SK-N-MC (cell line): Measurements from ENCODE around the gene DGKI.
"Not testable (repeated sequence)": the region's sequence is repeated elsewhere in the genome, so short reads cannot be mapped to it uniquely, and the experiment has no call there.

Source experiments
- DNase-seq: peaks from one replicate; pipeline ENCODE4 v3.0.0-alpha.2; 2011; ENCODE audit warnings: low read depth, low spot score
- H3K27ac ChIP-seq: fragments of 200-600 bp; sonication (generic); 2 replicates; pipeline ENCODE4 v1.5.1; 2016; ENCODE audit warnings: mixed run types
- H3K36me3 ChIP-seq: fragments of 200-600 bp; sonication (generic); 2 replicates; pipeline ENCODE4 v1.6.1; 2017; ENCODE audit warnings: antibody characterized with exemption, low read length, mixed read lengths; ENCODE audit not compliant: insufficient read depth
- H3K4me3 ChIP-seq: fragments of 200-600 bp; sonication (generic); 2 replicates; pipeline ENCODE4 v1.5.1; 2016
- H3K9ac ChIP-seq: fragments of 200-600 bp; sonication (generic); 2 replicates; pipeline ENCODE4 v1.8.0; 2017; ENCODE audit warnings: mixed run types, mixed read lengths; ENCODE audit not compliant: insufficient read length
- H3K9me3 ChIP-seq: fragments of 200-600 bp; sonication (generic); 2 replicates; pipeline ENCODE4 v1.6.1; 2017; ENCODE audit warnings: low read depth, mild to moderate bottlenecking, antibody characterized with exemption, low read length, moderate library complexity, mixed read lengths
- EZH2 ChIP-seq: fragments of 200-600 bp; sonication (generic); IDR thresholded peaks from one replicate; pipeline ENCODE4 v1.6.1; 2017; ENCODE audit warnings: antibody characterized with exemption
- FOXP2 ChIP-seq: optimal IDR thresholded peaks from 2 replicates; pipeline ENCODE3; 2011; ENCODE audit warnings: mild to moderate bottlenecking, moderate library complexity; ENCODE audit not compliant: insufficient read depth; ENCODE audit errors: extremely low read length, control extremely low read depth
- POLR2AphosphoS5 ChIP-seq: IDR thresholded peaks from 2 replicates; pipeline ENCODE4 v1.6.1; 2012; ENCODE audit warnings: mild to moderate bottlenecking, low read depth, low read length, borderline replicate concordance

The DGKI gene

GRCh38 chr7:137715533-137715932 is 131.2 kb downstream of the DGKI start:
- no peak overlapping the region for H3K27ac ChIP-seq
- no peaks in the 10 kb centered on the region for H3K36me3 ChIP-seq
- no peak overlapping the region for H3K9ac ChIP-seq
- DNase-seq: no peak
- TF ChIP-seq EZH2: no peak
- TF ChIP-seq FOXP2: no peak
- no peak for TF ChIP-seq POLR2AphosphoS5
- H3K9me3 ChIP-seq: no peaks in the 10 kb centered on the region
- H3K4me3 ChIP-seq: no peak overlapping the region

- no peak for DNase-seq
Measured at GRCh38 chr7:137715121-137715520, 131.7 kb downstream of the DGKI start.

GRCh38 chr7:137706330-137706729 is 140.4 kb downstream of the DGKI start:
- not testable (repeated sequence) for DNase-seq, H3K9me3 ChIP-seq, H3K9ac ChIP-seq, H3K4me3 ChIP-seq, H3K27ac ChIP-seq, H3K36me3 ChIP-seq

More at GRCh38 chr7:137715121-137715520, 131.7 kb downstream of the DGKI start:
- Histone ChIP-seq H3K9ac (no peak overlapping the region), H3K9me3 (no peaks in the 10 kb centered on the region), H3K4me3 (no peak overlapping the region), H3K36me3 (no peaks in the 10 kb centered on the region), H3K27ac (no peak overlapping the region)
- TF ChIP-seq EZH2: no peak
- TF ChIP-seq POLR2AphosphoS5: no peak
- no peak for TF ChIP-seq FOXP2

- DNase-seq: no peak
- H3K36me3 ChIP-seq: no peaks in the 10 kb centered on the region
Measured at GRCh38 chr7:137704723-137705122, 142.1 kb downstream of the DGKI start.

GRCh38 chr7:137703291-137704010 is 143.3 kb downstream of the DGKI start:
- no peak overlapping the region for H3K9ac ChIP-seq
- no peaks in the 10 kb centered on the region for H3K36me3 ChIP-seq
- no peak overlapping the region for H3K27ac ChIP-seq
- H3K4me3 ChIP-seq: no peak overlapping the region
- H3K9me3 ChIP-seq: no peaks in the 10 kb centered on the region; the same call in 1 of the 2 replicates
- TF ChIP-seq POLR2AphosphoS5 (no peak), FOXP2 (no peak), EZH2 (no peak)
- no peak for DNase-seq

More at GRCh38 chr7:137704723-137705122, 142.1 kb downstream of the DGKI start:
- TF ChIP-seq POLR2AphosphoS5 (no peak), EZH2 (no peak), FOXP2 (no peak)
- Histone ChIP-seq H3K9me3 (no peaks in the 10 kb centered on the region; the same call in 1 of the 2 replicates), H3K27ac (no peak overlapping the region), H3K9ac (no peak overlapping the region), H3K4me3 (no peak overlapping the region)

- no peaks in the 10 kb centered on the region for H3K9me3 ChIP-seq
- no peaks in the 10 kb centered on the region for H3K36me3 ChIP-seq
- no peak for DNase-seq
- no peak for TF ChIP-seq POLR2AphosphoS5
- no peak for TF ChIP-seq EZH2
- TF ChIP-seq FOXP2: no peak
- no peak overlapping the region for H3K9ac ChIP-seq
- no peak overlapping the region for H3K27ac ChIP-seq
- H3K4me3 ChIP-seq: no peak overlapping the region
Measured at GRCh38 chr7:137696988-137697387, 149.8 kb downstream of the DGKI start.

- H3K9ac ChIP-seq: no peak overlapping the region
- H3K27ac ChIP-seq: no peak overlapping the region
- no peak for DNase-seq
Measured at GRCh38 chr7:137696376-137696775, 150.4 kb downstream of the DGKI start.

GRCh38 chr7:137695942-137696341 is 150.8 kb downstream of the DGKI start:
- no peak overlapping the region for H3K4me3 ChIP-seq
- no peak overlapping the region for H3K9ac ChIP-seq
- no peak overlapping the region for H3K27ac ChIP-seq
- no peak for DNase-seq
- no peaks in the 10 kb centered on the region for H3K36me3 ChIP-seq
- no peaks in the 10 kb centered on the region for H3K9me3 ChIP-seq
- TF ChIP-seq POLR2AphosphoS5 (no peak), FOXP2 (no peak), EZH2 (no peak)

More at GRCh38 chr7:137696376-137696775, 150.4 kb downstream of the DGKI start:
- no peaks in the 10 kb centered on the region for H3K9me3 ChIP-seq
- H3K4me3 ChIP-seq: no peak overlapping the region
- no peaks in the 10 kb centered on the region for H3K36me3 ChIP-seq
- no peak for TF ChIP-seq EZH2
- TF ChIP-seq POLR2AphosphoS5: no peak
- TF ChIP-seq FOXP2: no peak

GRCh38 chr7:137695494-137695893 is 151.3 kb downstream of the DGKI start:
- H3K9me3 ChIP-seq: no peaks in the 10 kb centered on the region
- H3K36me3 ChIP-seq: no peaks in the 10 kb centered on the region
- TF ChIP-seq FOXP2 (no peak), POLR2AphosphoS5 (no peak), EZH2 (no peak)
- no peak overlapping the region for H3K27ac ChIP-seq
- H3K4me3 ChIP-seq: no peak overlapping the region
- no peak for DNase-seq
- H3K9ac ChIP-seq: no peak overlapping the region

GRCh38 chr7:137694405-137694804 is 152.4 kb downstream of the DGKI start:
- Histone ChIP-seq H3K36me3 (no peaks in the 10 kb centered on the region), H3K9me3 (no peaks in the 10 kb centered on the region), H3K9ac (no peak overlapping the region), H3K4me3 (no peak overlapping the region), H3K27ac (no peak overlapping the region)
- no peak for DNase-seq
- no peak for TF ChIP-seq POLR2AphosphoS5
- TF ChIP-seq EZH2: no peak
- TF ChIP-seq FOXP2: no peak
